A673 (cell line): ENCODE measurements around the gene PTH1R. TPM values are rescaled to one million over a fixed set of nuclear protein-coding genes. Genes with fewer than 3 reads are reported as not detected.

Source experiments
- BruUV-seq: library from RNA; stranded (reverse); fragments of 400-500 nt; replicated peaks from 2 replicates; lab custom pipeline; 2021; lab: Mats Ljungman, UMichigan
- CTCF ChIA-PET: fragments of 300-600 bp; sonication (Branson Sonifier 250); formaldehyde crosslinking; loops from one replicate; lab custom pipeline; 2022; ENCODE audit warnings: antibody characterized with exemption; lab: Charles Lee
- POLR2A ChIA-PET: fragments of 300-600 bp; sonication (Branson Sonifier 250); formaldehyde crosslinking; loops from one replicate; lab custom pipeline; 2022; ENCODE audit warnings: antibody characterized with exemption; ENCODE audit not compliant: low non-redundant PET; lab: Charles Lee
- DNase-seq: peaks from one replicate; pipeline ENCODE4 v3.0.0-alpha.2; 2015; ENCODE audit warnings: low spot score
- H3K27ac ChIP-seq: fragments of 200-600 bp; sonication (generic); 2 replicates; pipeline ENCODE4 v1.5.1; 2016; ENCODE audit warnings: mixed run types, low read depth, mild to moderate bottlenecking, mixed read lengths, antibody characterized with exemption, low read length; ENCODE audit not compliant: poor library complexity, severe bottlenecking
- H3K27me3 ChIP-seq: fragments of 200-600 bp; sonication (generic); replicated peaks from 2 replicates; pipeline ENCODE4 v1.6.1; 2017; ENCODE audit warnings: mixed run types, low read depth, mild to moderate bottlenecking, mixed read lengths, antibody characterized with exemption, low read length; ENCODE audit not compliant: insufficient read depth, poor library complexity
- H3K36me3 ChIP-seq: fragments of 200-600 bp; sonication (generic); 2 replicates; pipeline ENCODE4 v1.6.1; 2016; ENCODE audit warnings: mixed run types, mild to moderate bottlenecking, mixed read lengths, antibody characterized with exemption, low read length; ENCODE audit not compliant: insufficient read depth, poor library complexity, severe bottlenecking
- H3K4me1 ChIP-seq: fragments of 200-600 bp; sonication (generic); 2 replicates; pipeline ENCODE4 v1.6.1; 2017; ENCODE audit warnings: mixed run types, mild to moderate bottlenecking, mixed read lengths, antibody characterized with exemption, low read length; ENCODE audit not compliant: insufficient read depth, poor library complexity, severe bottlenecking
- H3K4me3 ChIP-seq: fragments of 200-600 bp; sonication (generic); 2 replicates; pipeline ENCODE4 v1.5.1; 2016; ENCODE audit warnings: low read depth, mixed run types, mild to moderate bottlenecking, mixed read lengths, low read length; ENCODE audit not compliant: poor library complexity, severe bottlenecking
- H3K9me3 ChIP-seq: fragments of 200-600 bp; sonication (generic); 2 replicates; pipeline ENCODE4 v1.6.1; 2016; ENCODE audit warnings: mixed run types, low read depth, mild to moderate bottlenecking, mixed read lengths, antibody characterized with exemption, low read length; ENCODE audit not compliant: poor library complexity, severe bottlenecking
- EZH2 ChIP-seq: fragments of 200-600 bp; sonication (generic); IDR thresholded peaks from 2 replicates; pipeline ENCODE4 v1.6.1; 2017; ENCODE audit warnings: borderline replicate concordance, low read depth, mild to moderate bottlenecking, mixed read lengths, antibody characterized with exemption, low read length; ENCODE audit not compliant: poor library complexity, severe bottlenecking
- intact Hi-C: fragments of 100-400 bp; cut with micrococcal nuclease; formaldehyde crosslinking; loops from one replicate; pipeline ENCODE4 v1.10.0; 2022; ENCODE audit not compliant: unreplicated experiment
- total RNA-seq: library from RNA; stranded (reverse); gene quantifications from 2 replicates; pipeline ENCODE4 v1.2.3, GENCODE V29; 2021
- TF ChIP-seq, protein P1 (sequence below): fragments of 300-800, 200-600 bp; sonication (generic); conservative IDR thresholded peaks from 2 replicates; pipeline ENCODE4 v1.5.1; 2017; ENCODE audit warnings: low read depth, mild to moderate bottlenecking, antibody characterized with exemption, low read length, moderate library complexity, mixed read lengths

The PTH1R gene
- total RNA-seq, 1 experiment from 2014 or later: 1.2 TPM

DNA sequence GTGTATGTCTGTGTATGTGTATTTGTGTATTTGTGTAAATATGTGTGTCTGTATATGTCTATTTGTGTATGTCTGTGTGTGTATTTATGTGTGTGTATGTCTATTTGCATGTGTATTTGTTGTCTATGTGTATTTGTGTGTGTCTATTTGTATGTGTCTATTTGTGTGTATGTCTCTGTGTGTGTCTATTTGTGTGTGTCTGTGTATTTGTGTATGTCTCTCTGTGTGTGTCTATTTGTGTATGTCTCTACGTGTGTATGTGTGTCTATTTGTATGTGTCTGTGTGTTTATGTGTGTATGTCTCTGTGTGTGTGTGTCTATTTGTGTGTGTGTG is 30.4 kb downstream of the PTH1R start:
- no peak overlapping the region for H3K4me3 ChIP-seq
- intact Hi-C loops: loop anchor here (5.0 kb wide), 1 partner anchor 41 kb away; no protein-coding TSS in a partner anchor
- POLR2A ChIA-PET: no interaction called here

DNA sequence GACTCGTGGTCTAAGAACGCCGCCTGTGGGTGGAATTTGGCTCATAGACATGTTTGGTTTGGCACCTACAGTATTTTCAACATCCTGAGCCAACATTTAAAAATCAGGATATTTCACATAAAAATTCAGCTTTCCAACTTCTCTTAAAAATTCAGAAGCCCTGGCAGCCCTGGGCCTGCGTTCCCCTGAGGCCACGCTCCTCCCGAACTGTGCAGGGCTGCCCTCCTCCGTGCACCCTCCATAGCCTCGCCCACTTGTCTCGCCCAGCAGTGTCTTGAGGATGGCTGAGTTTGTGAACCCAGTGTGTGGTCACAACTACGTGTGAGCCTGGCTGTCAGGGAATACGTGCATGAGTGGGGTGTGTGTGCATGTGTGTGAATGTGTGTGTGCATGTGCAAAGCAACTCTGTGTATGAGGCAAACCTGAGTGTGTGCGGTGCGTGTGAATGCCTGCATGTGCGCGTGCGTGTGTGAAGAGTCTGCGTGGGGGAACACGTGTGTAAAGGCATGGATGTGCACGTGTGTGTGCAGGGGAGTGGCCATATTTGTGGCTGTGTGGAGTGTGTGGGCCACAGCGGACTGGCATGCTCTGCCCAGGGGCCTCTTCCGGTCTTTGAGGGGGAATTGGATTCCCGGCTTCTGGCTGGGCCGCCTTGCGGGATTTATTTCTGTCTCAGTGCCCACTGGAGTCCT is 30.9 kb downstream of the PTH1R start:
- Histone ChIP-seq H3K27ac (no peak overlapping the region), H3K27me3 (no peaks in the 10 kb centered on the region), H3K4me1 (peaks cover 3% of the 10 kb centered on the region), H3K36me3 (no peaks in the 10 kb centered on the region), H3K9me3 (no peaks in the 10 kb centered on the region), H3K4me3 (no peak overlapping the region)
- CTCF ChIA-PET: no interaction called here
- intact Hi-C loops: loop anchor here (5.0 kb wide), 1 partner anchor 41 kb away; no protein-coding TSS in a partner anchor
- no peak for DNase-seq
- TF ChIP-seq, protein P1, sequence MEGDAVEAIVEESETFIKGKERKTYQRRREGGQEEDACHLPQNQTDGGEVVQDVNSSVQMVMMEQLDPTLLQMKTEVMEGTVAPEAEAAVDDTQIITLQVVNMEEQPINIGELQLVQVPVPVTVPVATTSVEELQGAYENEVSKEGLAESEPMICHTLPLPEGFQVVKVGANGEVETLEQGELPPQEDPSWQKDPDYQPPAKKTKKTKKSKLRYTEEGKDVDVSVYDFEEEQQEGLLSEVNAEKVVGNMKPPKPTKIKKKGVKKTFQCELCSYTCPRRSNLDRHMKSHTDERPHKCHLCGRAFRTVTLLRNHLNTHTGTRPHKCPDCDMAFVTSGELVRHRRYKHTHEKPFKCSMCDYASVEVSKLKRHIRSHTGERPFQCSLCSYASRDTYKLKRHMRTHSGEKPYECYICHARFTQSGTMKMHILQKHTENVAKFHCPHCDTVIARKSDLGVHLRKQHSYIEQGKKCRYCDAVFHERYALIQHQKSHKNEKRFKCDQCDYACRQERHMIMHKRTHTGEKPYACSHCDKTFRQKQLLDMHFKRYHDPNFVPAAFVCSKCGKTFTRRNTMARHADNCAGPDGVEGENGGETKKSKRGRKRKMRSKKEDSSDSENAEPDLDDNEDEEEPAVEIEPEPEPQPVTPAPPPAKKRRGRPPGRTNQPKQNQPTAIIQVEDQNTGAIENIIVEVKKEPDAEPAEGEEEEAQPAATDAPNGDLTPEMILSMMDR: no peak
- no peak for TF ChIP-seq EZH2
- BruUV-seq: no TSS peak
- POLR2A ChIA-PET: no interaction called here

More for the DNA sequence above, 30.4 kb downstream of the PTH1R start:
- Histone ChIP-seq H3K4me1 (peaks cover 3% of the 10 kb centered on the region), H3K27me3 (no peaks in the 10 kb centered on the region), H3K9me3 (no peaks in the 10 kb centered on the region), H3K36me3 (no peaks in the 10 kb centered on the region), H3K27ac (no peak overlapping the region)
- TF ChIP-seq EZH2: no peak
- TF ChIP-seq, protein P1: no peak
- no TSS peak for BruUV-seq
- no peak for DNase-seq
- CTCF ChIA-PET: no interaction called here

DNA sequence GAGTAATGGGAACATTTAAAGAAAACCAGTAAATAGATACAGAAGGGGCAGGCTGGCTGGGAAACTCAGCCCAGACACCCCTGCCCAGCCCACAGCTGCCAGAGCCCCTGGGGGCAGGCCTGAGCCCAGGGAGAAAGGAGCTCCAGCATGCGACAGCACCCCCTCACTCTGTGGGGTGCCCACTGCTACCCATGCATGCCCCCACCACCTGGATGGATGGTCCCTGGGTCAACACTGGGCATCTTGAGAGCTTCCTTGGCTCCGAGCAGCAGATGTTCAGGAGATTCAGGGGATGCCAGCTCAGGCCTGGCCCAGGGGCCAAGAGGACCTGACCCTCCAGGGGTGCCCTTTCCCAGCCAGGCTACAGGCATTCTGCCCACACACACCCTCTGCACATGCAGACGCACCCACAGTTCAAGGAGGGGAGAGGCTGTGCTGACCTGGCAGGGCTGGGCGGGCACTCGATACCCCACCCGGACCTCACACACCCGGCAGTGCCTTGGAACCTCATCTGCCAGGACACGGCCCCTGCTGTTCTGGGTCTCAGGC is 31.5 kb downstream of the PTH1R start:
- H3K9me3 ChIP-seq: no peaks in the 10 kb centered on the region
- no peaks in the 10 kb centered on the region for H3K36me3 ChIP-seq
- TF ChIP-seq, protein P1: no peak
- TF ChIP-seq EZH2: no peak
- no peaks in the 10 kb centered on the region for H3K27me3 ChIP-seq
- no peak for DNase-seq
- ChIA-PET POLR2A (no interaction called here), CTCF (interaction anchor here (1.0 to 1.1 kb wide), 2 partner anchors 40 to 43 kb away, joined by 4 read pairs; no protein-coding TSS in a partner anchor)
- H3K4me1 ChIP-seq: peaks cover 8% of the 10 kb centered on the region
- H3K4me3 ChIP-seq: no peak overlapping the region
- H3K27ac ChIP-seq: no peak overlapping the region
- BruUV-seq: no TSS peak
- intact Hi-C loops: loop anchor here (5.0 kb wide), 1 partner anchor 42 kb away; no protein-coding TSS in a partner anchor
